HG03025 (cell line): ENCODE data around the gene FCN2.
"Not testable (repeated sequence)": the region's sequence is repeated elsewhere in the genome, so short reads cannot be mapped to it uniquely, and the experiment has no call there.

Source experiments
- ATAC-seq: cut with Tn5 transposase; IDR thresholded peaks from one replicate; pipeline ENCODE4 v1.9.1; 2021; ENCODE audit warnings: mild to moderate bottlenecking, moderate library complexity; ENCODE audit not compliant: unreplicated experiment, low FRiP score

Gene FCN2

GRCh38 chr9:134846699-134847098, 33.9 kb upstream of the FCN2 start:
- no peak for ATAC-seq

GRCh38 chr9:134847138-134847537, 33.5 kb upstream of the FCN2 start:
- no peak for ATAC-seq

- ATAC-seq, result no peak
Observed at GRCh38 chr9:134847752-134848432, 32.7 kb upstream of the FCN2 start.

GRCh38 chr9:134848504-134848903, 32.1 kb upstream of the FCN2 start:
- ATAC-seq, result no peak

- ATAC-seq, result no peak
Observed at GRCh38 chr9:134850611-134851010, 30.0 kb upstream of the FCN2 start.

GRCh38 chr9:134851020-134851419, 29.6 kb upstream of the FCN2 start:
- ATAC-seq, result no peak

GRCh38 chr9:134852906-134853654, 27.5 kb upstream of the FCN2 start:
- no peak for ATAC-seq

GRCh38 chr9:134853893-134854292, 26.7 kb upstream of the FCN2 start:
- ATAC-seq, result no peak

- ATAC-seq, result no peak
Observed at GRCh38 chr9:134854541-134854981, 26.0 kb upstream of the FCN2 start.

- ATAC-seq, result no peak
Observed at GRCh38 chr9:134855231-134855899, 25.2 kb upstream of the FCN2 start.

- ATAC-seq, result no peak
Observed at GRCh38 chr9:134855900-134856377, 24.7 kb upstream of the FCN2 start.

GRCh38 chr9:134857451-134857850, 23.2 kb upstream of the FCN2 start:
- ATAC-seq, result not testable (repeated sequence)

- ATAC-seq, result peak; percentile 61
Observed at GRCh38 chr9:134858051-134858841, 22.4 kb upstream of the FCN2 start.

- ATAC-seq, result no peak
Observed at GRCh38 chr9:134860510-134860909, 20.1 kb upstream of the FCN2 start.

GRCh38 chr9:134861595-134862334, 18.8 kb upstream of the FCN2 start:
- ATAC-seq, result no peak

- ATAC-seq, result no peak
Observed at GRCh38 chr9:134863306-134863902, 17.2 kb upstream of the FCN2 start.

GRCh38 chr9:134863941-134864820, 16.4 kb upstream of the FCN2 start:
- ATAC-seq, result no peak

- no peak for ATAC-seq
Observed at GRCh38 chr9:134864821-134865190, 15.8 kb upstream of the FCN2 start.
